B cell (primary cell): Measurements from ENCODE around the gene PXMP4. TPM values are rescaled to one million over a fixed set of nuclear protein-coding genes. Genes with fewer than 3 reads are reported as not detected.

Experiments
- ATAC-seq: fragments of 200-7000 bp; cut with Tn5 transposase; one replicate; pipeline ENCODE4 v1.10.0; 2021; ENCODE audit warnings: low read depth, mild to moderate bottlenecking, moderate number of reproducible peaks, moderate library complexity
- CTCF ChIA-PET: fragments of 350-600 bp; sonication (Branson Sonifier 250); formaldehyde crosslinking; loops from one replicate; lab custom pipeline; 2021; ENCODE audit warnings: antibody characterized with exemption, inconsistent platforms; lab: Charles Lee
- POLR2A ChIA-PET: fragments of 350-600 bp; sonication (Branson Sonifier 250); formaldehyde crosslinking; loops from one replicate; lab custom pipeline; 2021; ENCODE audit warnings: antibody characterized with exemption; lab: Charles Lee
- DNase-seq: peaks from one replicate; pipeline ENCODE4 v3.0.0; 2013
- H2AFZ ChIP-seq: 2 replicates; pipeline ENCODE4 v1.6.1; 2012; ENCODE audit warnings: mild to moderate bottlenecking, low read depth, low read length; ENCODE audit not compliant: insufficient read depth, poor library complexity, severe bottlenecking
- H3K27ac ChIP-seq, 2 donors: 1 replicate in 1 of 2; 2 replicates in 1 of 2; pipeline ENCODE4 v1.5.1; 2012 to 2013; ENCODE audit warnings: low read length in 2 of 2, mild to moderate bottlenecking in 2 of 2, moderate library complexity in 1 of 2
- H3K27me3 ChIP-seq, 4 experiments: fragments of 200-600 bp in 1 of 4; sonication (generic) in 1 of 4; replicated peaks in 1 of 4; 1 replicate in 2 of 4; 2 replicates in 2 of 4; pipeline versions ENCODE4 v1.6.1 to v1.7.0; 2013 to 2016; ENCODE audit warnings: low read length in 3 of 4, mild to moderate bottlenecking in 2 of 4, mixed read lengths in 1 of 4, moderate library complexity in 1 of 4; ENCODE audit not compliant: insufficient read depth in 4 of 4, control insufficient read depth in 3 of 4; ENCODE audit errors: control extremely low read depth in 1 of 4
- H3K36me3 ChIP-seq, 2 experiments: replicated peaks in 1 of 2; 1 replicate in 1 of 2; 2 replicates in 1 of 2; pipeline versions ENCODE4 v1.6.1 to v1.7.1; 2013; ENCODE audit warnings: low read length in 1 of 2; ENCODE audit not compliant: insufficient read depth in 2 of 2, control insufficient read depth in 1 of 2; ENCODE audit errors: control extremely low read depth in 1 of 2, extremely low read depth in 1 of 2
- H3K4me1 ChIP-seq, 2 donors: fragments of 200-600 bp in 1 of 2; sonication (generic) in 1 of 2; 1 replicate in 1 of 2; 2 replicates in 1 of 2; pipeline versions ENCODE4 v1.5.1 to v1.6.1; 2013 to 2017; ENCODE audit warnings: low read length in 2 of 2; ENCODE audit not compliant: control insufficient read depth in 2 of 2, insufficient read depth in 2 of 2
- H3K4me2 ChIP-seq: replicated peaks from 2 replicates; pipeline ENCODE3; 2012; ENCODE audit warnings: mild to moderate bottlenecking, low read depth, low read length; ENCODE audit not compliant: poor library complexity, severe bottlenecking
- H3K4me3 ChIP-seq, 5 experiments: fragments of 200-600 bp in 1 of 5; sonication (generic) in 1 of 5; 1 replicate in 3 of 5; 2 replicates in 2 of 5; pipeline versions ENCODE4 v1.5.1 to v1.7.0; 2011 to 2016; ENCODE audit warnings: low read length in 4 of 5, mild to moderate bottlenecking in 4 of 5, low read depth in 2 of 5, control low read depth in 1 of 5, moderate library complexity in 1 of 5; ENCODE audit not compliant: insufficient read depth in 1 of 5; ENCODE audit errors: control extremely low read depth in 1 of 5, extremely low read depth in 1 of 5
- H3K79me2 ChIP-seq: fragments of 200-600 bp; sonication (generic); one replicate; pipeline ENCODE4 v1.6.0; 2016; ENCODE audit warnings: low read length; ENCODE audit not compliant: control insufficient read depth, insufficient read depth
- H3K9ac ChIP-seq: fragments of 200-600 bp; sonication (generic); 2 replicates; pipeline ENCODE4 v1.6.1; 2017; ENCODE audit warnings: mild to moderate bottlenecking, low read length, moderate library complexity
- H3K9me3 ChIP-seq, 3 donors: one replicate each; pipeline versions ENCODE4 v1.6.1 to v1.7.1; 2013; ENCODE audit warnings: low read length in 2 of 3; ENCODE audit not compliant: control insufficient read depth in 2 of 3, insufficient read depth in 1 of 3; ENCODE audit errors: control extremely low read depth in 1 of 3
- H4K20me1 ChIP-seq: 2 replicates; pipeline ENCODE4 v1.6.0; 2012; ENCODE audit warnings: mild to moderate bottlenecking, low read length; ENCODE audit not compliant: insufficient read depth, control insufficient read depth, poor library complexity, severe bottlenecking
- H3K27ac Mint-ChIP-seq: one replicate; pipeline ENCODE4 v1.8.0; 2021; ENCODE audit warnings: mixed read lengths
- H3K27me3 Mint-ChIP-seq: one replicate; pipeline ENCODE4 v1.8.0; 2021; ENCODE audit warnings: mixed read lengths
- H3K4me1 Mint-ChIP-seq: one replicate; pipeline ENCODE4 v1.8.0; 2021; ENCODE audit warnings: mixed read lengths
- H3K4me3 Mint-ChIP-seq: one replicate; pipeline ENCODE4 v1.8.0; 2021; ENCODE audit warnings: mixed read lengths
- H3K9me3 Mint-ChIP-seq: one replicate; pipeline ENCODE4 v1.8.0; 2022; ENCODE audit warnings: mixed read lengths; ENCODE audit not compliant: insufficient read depth
- EZH2 ChIP-seq: IDR thresholded peaks from 2 replicates; pipeline ENCODE4 v1.6.1; 2012; ENCODE audit warnings: borderline replicate concordance, low read depth, mild to moderate bottlenecking, moderate library complexity, low read length; ENCODE audit not compliant: insufficient read depth, poor library complexity, severe bottlenecking
- WGBS: methylation state at CpG from one replicate; pipeline ENCODE4 v1.1.5; 2013; ENCODE audit warnings: missing lambda C conversion rate; ENCODE audit not compliant: insufficient coverage; 5-methylcytosine and 5-hydroxymethylcytosine counted together
- intact Hi-C: fragments of 100-400 bp; cut with micrococcal nuclease; formaldehyde crosslinking; loops from one replicate; pipeline ENCODE4 v1.10.0; 2022
- polyA plus RNA-seq: library from polyadenylated mRNA; depleted of rRNA; stranded (reverse); fragments of >200 nt; gene quantifications from 2 replicates; pipeline ENCODE4 v1.2.3, GENCODE V29; 2012
- total RNA-seq, 2 donors: library from RNA; stranded (reverse); fragments of 120-200 nt in 1 of 2; gene quantifications; 1 replicate in 1 of 2; 2 replicates in 1 of 2; pipeline versions ENCODE4 v1.2.3 to v1.2.4, GENCODE V29; 2013 to 2022
- TF ChIP-seq, protein P1 (sequence below): fragments of 200-600 bp; IDR thresholded peaks from one replicate; pipeline ENCODE4 v1.8.0; 2022; ENCODE audit warnings: antibody characterized with exemption, mild to moderate bottlenecking

Gene PXMP4
- total and polyA plus RNA-seq, 2 donors (not counting 1 experiment from before 2014, with no cell fraction given): 5.0 to 6.6 TPM

DNA sequence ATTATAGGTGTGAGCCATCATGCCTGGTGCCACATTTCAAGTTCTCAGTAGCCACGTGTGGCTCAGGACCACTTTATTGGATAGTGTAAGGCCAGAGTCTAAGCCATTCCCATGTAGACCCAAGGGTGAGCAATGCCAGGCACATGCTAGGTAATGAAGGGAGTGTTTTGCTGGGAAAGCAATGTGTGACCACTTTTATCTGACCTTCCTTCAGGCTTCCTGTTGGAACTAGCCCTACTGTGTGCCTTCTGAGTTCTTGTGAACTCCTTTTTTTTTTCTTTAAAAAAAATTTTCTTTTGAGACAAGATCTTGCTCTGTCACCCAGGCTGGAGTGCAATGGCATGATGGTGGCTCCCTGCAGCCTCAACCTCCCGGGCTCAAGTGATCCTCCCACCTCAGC, 45.0 kb upstream of the PXMP4 start:
- intact Hi-C loops: no loop called here

DNA sequence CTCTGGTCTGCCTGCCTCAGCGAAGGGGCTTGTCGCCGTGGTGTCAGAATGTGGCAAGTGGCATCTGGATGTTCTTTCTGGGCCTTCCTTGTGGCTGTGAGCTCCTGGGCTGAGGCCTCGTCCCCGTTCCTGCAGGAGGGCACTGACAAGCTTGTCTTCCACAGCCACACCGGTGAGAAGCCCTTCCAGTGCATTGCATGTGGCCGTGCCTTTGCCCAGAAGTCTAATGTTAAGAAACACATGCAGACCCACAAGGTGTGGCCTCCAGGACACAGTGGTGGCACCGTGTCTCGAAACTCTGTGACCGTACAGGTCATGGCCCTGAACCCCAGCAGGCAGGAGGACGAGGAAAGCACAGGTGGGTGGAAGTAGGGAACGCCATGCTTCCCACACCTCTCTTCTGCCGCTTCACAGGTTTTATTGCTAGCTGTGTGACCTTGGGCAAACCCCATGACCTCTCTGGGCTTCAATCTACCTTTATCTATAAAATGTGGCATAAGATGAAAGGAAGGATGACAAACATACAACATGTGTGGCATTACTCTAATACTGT, 41.7 kb upstream of the PXMP4 start:
- POLR2A ChIA-PET: no interaction called here
- peaks cover 2% of the 10 kb centered on the region for H3K4me1 Mint-ChIP-seq
- H3K27ac Mint-ChIP-seq: no peak overlapping the region
- no peaks in the 10 kb centered on the region for H3K27me3 ChIP-seq
- peaks cover 0 to 18% of the 10 kb centered on the region in 2 experiments for H3K36me3 ChIP-seq
- H3K9ac ChIP-seq: no peak overlapping the region
- H3K4me3 Mint-ChIP-seq: no peak overlapping the region
- H3K79me2 ChIP-seq: no peaks in the 10 kb centered on the region
- H2AFZ ChIP-seq: no peak overlapping the region
- peaks cover 0 to 7% (median 5%) of the 10 kb centered on the region in 3 donors for H3K9me3 ChIP-seq
- intact Hi-C loops: no loop called here
- no peak for ATAC-seq
- no peaks in the 10 kb centered on the region for H4K20me1 ChIP-seq
- WGBS: 94% methylated on average over 10 of the region's 13 CpGs
- H3K27ac ChIP-seq: no peak overlapping the region
- DNase-seq: no peak
- CTCF ChIA-PET: interaction anchor here (1.7 kb wide), 1 partner anchor 14 kb away, joined by 3 read pairs; no protein-coding TSS in a partner anchor
- H3K4me3 ChIP-seq: no peak overlapping the region
- no peak for TF ChIP-seq EZH2
- TF ChIP-seq, protein P1, sequence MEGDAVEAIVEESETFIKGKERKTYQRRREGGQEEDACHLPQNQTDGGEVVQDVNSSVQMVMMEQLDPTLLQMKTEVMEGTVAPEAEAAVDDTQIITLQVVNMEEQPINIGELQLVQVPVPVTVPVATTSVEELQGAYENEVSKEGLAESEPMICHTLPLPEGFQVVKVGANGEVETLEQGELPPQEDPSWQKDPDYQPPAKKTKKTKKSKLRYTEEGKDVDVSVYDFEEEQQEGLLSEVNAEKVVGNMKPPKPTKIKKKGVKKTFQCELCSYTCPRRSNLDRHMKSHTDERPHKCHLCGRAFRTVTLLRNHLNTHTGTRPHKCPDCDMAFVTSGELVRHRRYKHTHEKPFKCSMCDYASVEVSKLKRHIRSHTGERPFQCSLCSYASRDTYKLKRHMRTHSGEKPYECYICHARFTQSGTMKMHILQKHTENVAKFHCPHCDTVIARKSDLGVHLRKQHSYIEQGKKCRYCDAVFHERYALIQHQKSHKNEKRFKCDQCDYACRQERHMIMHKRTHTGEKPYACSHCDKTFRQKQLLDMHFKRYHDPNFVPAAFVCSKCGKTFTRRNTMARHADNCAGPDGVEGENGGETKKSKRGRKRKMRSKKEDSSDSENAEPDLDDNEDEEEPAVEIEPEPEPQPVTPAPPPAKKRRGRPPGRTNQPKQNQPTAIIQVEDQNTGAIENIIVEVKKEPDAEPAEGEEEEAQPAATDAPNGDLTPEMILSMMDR: no peak
- H3K4me1 ChIP-seq: peaks cover 0 to 2% of the 10 kb centered on the region in 2 donors
- no peak overlapping the region for H3K4me2 ChIP-seq
- no peaks in the 10 kb centered on the region for H3K27me3 Mint-ChIP-seq
- H3K9me3 Mint-ChIP-seq: no peaks in the 10 kb centered on the region

More for the DNA sequence above, 45.0 kb upstream of the PXMP4 start:
- ATAC-seq: no peak
- H3K4me2 ChIP-seq: no peak overlapping the region
- H3K27ac ChIP-seq: no peak overlapping the region
- H3K79me2 ChIP-seq: no peaks in the 10 kb centered on the region
- H3K4me1 Mint-ChIP-seq: peaks cover 3% of the 10 kb centered on the region
- no peak overlapping the region for H3K27ac Mint-ChIP-seq
- 100% methylated on average over 1 of the region's 2 CpGs for WGBS
- no peak overlapping the region for H3K4me3 Mint-ChIP-seq
- no peaks in the 10 kb centered on the region for H3K9me3 Mint-ChIP-seq
- H3K27me3 ChIP-seq: no peaks in the 10 kb centered on the region
- no peaks in the 10 kb centered on the region for H3K27me3 Mint-ChIP-seq
- H4K20me1 ChIP-seq: no peaks in the 10 kb centered on the region
- H3K9me3 ChIP-seq: no peaks in the 10 kb centered on the region
- ChIA-PET CTCF (no interaction called here), POLR2A (no interaction called here)
- H3K36me3 ChIP-seq: peaks cover 0 to 21% of the 10 kb centered on the region in 2 experiments
- no peak for DNase-seq
- no peaks in the 10 kb centered on the region for H3K4me1 ChIP-seq
- no peak for TF ChIP-seq EZH2
- TF ChIP-seq, protein P1: no peak
- no peak overlapping the region for H3K4me3 ChIP-seq
- no peak overlapping the region for H2AFZ ChIP-seq
- no peak overlapping the region for H3K9ac ChIP-seq
